Inferior parietal cortex (tissue), 1 donor: ENCODE measurements around the gene DDX5.
"Not testable (repeated sequence)": the region's sequence is repeated elsewhere in the genome, so short reads cannot be mapped to it uniquely, and the experiment has no call there.

Experiments used
- DNase-seq: peaks from one replicate; pipeline ENCODE4 v3.0.0-alpha.2; 2016; ENCODE audit errors: extremely low spot score

Gene DDX5

GRCh38 chr17:64492481-64493109 is 13.5 kb downstream of the DDX5 start:
- no peak for DNase-seq

DNA sequence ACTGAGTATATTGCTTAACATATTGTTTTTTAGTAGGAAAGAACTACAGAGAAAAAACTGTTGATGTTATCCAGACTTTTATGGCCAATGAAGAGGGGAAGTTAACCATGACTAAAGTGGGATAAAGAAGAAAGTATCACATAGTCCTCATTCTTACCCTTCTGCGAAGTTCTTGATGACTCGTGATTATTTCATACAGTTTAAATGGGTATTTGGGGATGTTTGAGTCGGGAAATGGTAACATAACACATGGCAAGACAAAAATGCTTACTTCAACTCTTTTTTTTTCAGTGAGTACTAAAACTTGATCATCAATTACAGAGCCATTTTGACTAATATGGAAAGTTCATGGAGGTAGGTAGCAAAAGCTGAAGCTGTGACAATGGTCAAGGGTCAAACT is 14.1 kb downstream of the DDX5 start:
- no peak for DNase-seq

GRCh38 chr17:64491034-64491860 is 14.8 kb downstream of the DDX5 start:
- no peak for DNase-seq

- DNase-seq = no peak
Observed at GRCh38 chr17:64488301-64488700, 17.8 kb downstream of the DDX5 start.

DNA sequence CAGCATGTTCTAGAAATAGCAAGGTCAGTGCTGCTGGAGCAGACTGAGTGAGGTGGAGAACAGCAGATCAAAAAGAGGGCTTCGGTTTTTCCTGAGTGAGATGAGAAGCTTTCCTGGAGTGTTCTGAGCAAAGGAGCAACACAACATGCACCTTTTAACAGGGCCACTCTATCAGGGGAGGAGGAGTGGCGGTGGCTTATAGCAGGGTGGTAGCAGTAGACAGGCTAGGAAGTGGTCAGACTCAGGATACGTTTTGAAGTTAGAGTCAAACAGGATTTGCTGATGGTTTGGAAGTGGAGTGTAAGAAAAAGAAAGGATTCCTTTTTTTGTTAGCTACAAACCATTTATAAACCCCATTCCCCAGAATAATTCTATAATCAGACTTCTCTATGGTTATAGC is 21.7 kb downstream of the DDX5 start:
- DNase-seq = no peak

DNA sequence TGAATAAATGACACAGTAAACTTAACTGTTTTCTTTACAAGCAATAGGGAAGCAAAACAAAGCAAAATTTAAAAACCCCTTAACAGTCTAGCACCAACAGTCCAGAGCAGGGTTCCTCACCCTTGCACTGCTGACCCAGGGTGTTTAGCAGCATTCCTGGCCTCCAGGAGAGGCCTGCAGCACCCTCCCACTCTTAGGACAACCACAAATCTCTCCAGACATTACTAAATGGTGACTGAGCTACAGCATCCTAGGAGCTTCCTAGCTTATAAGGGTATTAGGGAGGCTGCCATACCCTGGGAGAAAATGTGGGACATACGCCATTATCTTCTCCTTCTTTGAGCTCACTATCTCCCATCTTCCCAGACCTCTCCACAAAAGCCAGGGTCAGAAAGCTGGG is 25.1 kb downstream of the DDX5 start:
- no peak for DNase-seq

DNA sequence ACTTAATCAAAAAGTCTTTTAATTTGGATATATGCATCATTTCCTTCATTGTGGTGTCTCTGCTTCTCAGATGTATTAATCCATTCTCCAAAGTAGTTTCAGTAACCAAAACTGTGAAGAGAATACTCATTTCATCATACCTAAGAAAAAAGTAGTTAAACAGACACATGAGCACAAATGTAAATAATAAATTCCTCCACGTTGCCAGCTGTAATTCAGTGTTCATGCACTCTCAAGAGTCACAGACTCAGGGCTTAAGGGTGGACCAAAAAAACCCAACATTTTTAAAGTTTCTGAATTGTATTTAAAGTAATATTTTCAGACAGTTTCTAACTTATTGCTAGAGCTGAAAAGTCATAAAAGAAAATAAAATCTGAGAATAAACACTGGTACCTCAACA is 28.2 kb downstream of the DDX5 start:
- DNase-seq = no peak

GRCh38 chr17:64472564-64472963 is 33.5 kb downstream of the DDX5 start:
- DNase-seq = no peak

- DNase-seq = no peak
Observed at GRCh38 chr17:64471440-64471839, 34.6 kb downstream of the DDX5 start.

GRCh38 chr17:64470625-64471024 is 35.5 kb downstream of the DDX5 start:
- DNase-seq = no peak

DNA sequence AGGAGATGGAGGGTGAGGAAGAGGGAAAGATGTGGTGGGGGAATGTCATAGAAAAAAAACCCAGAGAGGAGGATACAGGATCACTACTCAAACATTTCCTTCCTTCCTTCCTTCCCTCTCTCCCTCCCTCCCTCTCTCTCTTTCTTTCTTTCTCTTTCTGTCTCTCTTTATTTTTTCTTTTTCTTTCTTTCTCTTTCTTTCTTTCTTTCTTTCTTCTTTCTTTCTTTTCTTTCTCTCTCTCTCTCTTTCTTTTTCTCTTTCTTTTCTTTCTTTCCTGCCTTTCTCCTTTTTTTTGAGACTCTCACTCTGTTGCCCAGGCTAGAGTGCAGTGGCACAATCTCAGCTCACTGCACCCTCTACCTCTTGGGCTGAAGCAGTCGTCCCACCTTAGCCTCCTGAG is 39.3 kb downstream of the DDX5 start:
- DNase-seq = not testable (repeated sequence)

DNA sequence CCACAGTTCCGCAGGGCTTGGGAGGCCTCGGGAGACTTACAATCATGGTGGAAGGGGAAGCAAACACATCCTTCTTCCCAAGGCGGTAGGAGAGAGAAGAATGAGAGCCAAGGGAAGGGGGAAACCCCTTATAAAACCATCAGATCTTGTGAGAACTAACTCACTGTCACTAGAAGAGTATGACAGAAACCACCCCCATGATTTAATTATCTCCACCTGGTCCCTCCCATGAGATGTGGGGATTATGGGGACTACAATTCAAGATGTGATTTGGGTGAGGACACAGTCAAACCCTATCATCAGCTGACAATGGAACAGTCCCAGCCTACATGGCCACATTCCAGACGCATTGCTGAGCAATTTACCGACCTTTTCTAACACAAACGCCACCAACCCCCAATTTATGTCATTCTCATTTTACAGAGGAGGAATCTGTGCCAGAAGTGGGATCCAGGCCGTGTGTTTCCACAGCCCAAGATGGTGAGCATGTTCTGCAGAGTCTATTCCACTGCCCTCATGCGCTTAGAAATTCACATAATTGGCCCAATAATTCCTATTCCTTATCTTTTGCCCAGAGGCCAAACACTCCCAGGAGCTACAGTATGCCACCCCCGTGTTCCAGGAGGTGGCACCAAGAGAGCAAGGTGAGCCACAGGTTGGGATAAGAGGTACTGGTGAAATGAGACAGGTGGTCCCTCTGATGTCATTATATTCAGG is 39.9 kb downstream of the DDX5 start:
- DNase-seq = no peak

DNA sequence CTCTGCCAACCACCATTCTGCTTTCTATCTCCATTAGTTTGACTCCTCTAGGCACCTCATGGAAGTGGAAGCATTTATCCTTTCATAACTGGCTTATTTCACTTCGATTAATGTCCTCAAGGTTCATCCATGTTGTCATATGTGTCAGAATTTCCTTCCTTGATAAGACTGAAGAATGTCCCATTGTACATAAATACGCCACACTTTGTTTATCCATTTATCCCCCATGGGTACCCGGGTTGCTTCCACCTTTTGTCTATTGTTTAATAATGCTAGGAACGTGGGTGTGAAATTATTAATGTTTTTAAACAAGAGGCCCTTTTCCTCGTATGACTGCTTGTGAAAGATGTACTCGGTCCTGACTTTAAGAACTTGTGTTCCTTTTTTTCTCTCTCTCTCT is 44.3 kb downstream of the DDX5 start:
- DNase-seq = no peak

- DNase-seq = no peak
Observed at GRCh38 chr17:64460955-64461354, 45.1 kb downstream of the DDX5 start.

GRCh38 chr17:64459818-64460217 is 46.3 kb downstream of the DDX5 start:
- not testable (repeated sequence) for DNase-seq

DNA sequence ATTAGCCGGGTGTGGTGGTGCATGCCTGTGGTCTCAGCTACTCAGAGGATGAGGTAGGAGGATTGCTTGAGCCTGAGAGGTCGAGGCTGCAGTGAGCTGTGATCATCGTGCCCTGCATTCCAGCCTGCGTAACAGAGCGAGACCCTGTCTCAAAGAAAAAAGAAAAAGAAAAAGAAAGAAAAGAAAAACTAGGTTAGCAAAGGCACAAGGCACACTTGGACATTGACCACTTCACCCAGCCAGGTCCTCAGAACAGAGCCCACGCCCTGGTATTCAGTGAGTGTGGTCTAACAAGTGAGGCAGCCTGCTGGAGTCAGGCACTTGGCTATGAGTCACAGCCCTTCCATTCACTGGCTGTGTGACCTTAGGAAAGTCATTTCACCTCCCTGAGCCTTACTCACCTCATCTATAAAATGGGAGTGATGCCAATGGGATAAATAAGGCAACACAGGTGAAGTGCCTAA is 46.8 kb downstream of the DDX5 start:
- no peak for DNase-seq

- no peak for DNase-seq
Observed at GRCh38 chr17:64458756-64459155, 47.3 kb downstream of the DDX5 start.

GRCh38 chr17:64457156-64457555 is 48.9 kb downstream of the DDX5 start:
- DNase-seq = no peak

DNA sequence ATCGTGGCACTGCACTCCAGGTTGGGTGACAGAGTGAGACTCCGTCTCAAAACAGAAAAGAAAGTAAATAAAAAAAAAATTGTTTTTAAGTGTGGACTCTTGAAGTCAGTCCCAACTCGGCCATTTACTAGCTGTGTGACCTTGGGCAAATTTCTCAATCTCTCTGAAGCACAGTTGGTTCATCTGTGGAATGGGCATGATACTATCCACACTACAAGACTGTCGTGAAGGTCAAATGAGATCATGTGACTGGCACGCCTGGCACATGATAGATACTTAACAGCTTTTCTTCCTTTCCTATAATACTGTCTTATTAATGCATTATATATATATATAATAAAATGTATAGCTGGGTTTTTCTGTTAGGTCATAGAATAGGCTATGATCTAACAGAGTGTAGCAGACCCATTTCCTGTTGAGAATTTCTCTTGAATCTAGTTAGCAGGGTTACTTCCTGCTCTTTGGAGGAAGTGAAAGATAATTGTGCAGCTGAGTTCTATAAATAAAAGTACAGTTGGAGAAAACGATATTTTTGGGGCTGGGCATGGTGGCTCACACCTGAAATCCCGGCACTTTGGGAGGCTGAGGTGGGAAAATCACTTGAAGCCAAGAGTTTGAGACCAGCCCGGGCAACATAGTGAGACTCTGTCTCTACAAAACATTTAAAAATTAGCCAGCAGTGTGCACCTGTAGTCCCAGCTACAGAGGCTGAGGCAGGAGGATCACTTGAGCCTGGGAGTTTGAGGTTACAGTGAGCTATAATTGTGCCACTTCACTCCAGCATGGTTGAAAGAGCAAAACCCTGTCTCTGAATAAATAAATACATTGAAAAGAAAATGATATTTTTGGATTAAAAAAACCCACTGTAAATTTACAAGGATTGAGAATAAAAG is 49.9 kb downstream of the DDX5 start:
- no peak for DNase-seq

- no peak for DNase-seq
Observed at GRCh38 chr17:64449545-64449944, 56.5 kb downstream of the DDX5 start.

- DNase-seq = peak; percentile 52
Observed at GRCh38 chr17:64448665-64449512, 57.2 kb downstream of the DDX5 start, which contains the start of gene MILR1. MILR1 (plus strand) TSS chr17:64449115; CDS start chr17:64449169, 54 bp downstream.
